ENCODE results near the gene HDAC9.

HDAC9 gene

GRCh38 chr7:18821554-18821953 lies 326.0 kb downstream of the HDAC9 start:
- Histone ChIP-seq H3K4me1 (ENCODE audit: control insufficient read depth, insufficient read depth, low read length) (no peaks in the 10 kb centered on the region), H3K4me3 (ENCODE audit: insufficient read depth, low read depth, low read length) (no peak overlapping the region), H3K36me3 (ENCODE audit: control insufficient read depth, insufficient read depth, low read length) (no peaks in the 10 kb centered on the region), H3K27ac (ENCODE audit: insufficient read depth, low read depth, low read length, poor library complexity, severe bottlenecking) (no peak overlapping the region), H3K9me3 (ENCODE audit: control insufficient read depth, low read length) (no peaks in the 10 kb centered on the region), H3K27me3 (ENCODE audit: control insufficient read depth, insufficient read depth, low read length, poor library complexity, severe bottlenecking) (no peaks in the 10 kb centered on the region)

GRCh38 chr7:18824157-18824556 lies 328.6 kb downstream of the HDAC9 start:
- 93 to 94% methylated on average over 2 of the region's 2 CpGs for WGBS, 2 experiments
- Histone ChIP-seq H3K36me3 (ENCODE audit: control insufficient read depth, insufficient read depth, low read length) (no peaks in the 10 kb centered on the region), H3K4me3 (ENCODE audit: insufficient read depth, low read depth, low read length) (no peak overlapping the region), H3K9me3 (ENCODE audit: control insufficient read depth, low read length) (no peaks in the 10 kb centered on the region), H3K27ac (ENCODE audit: insufficient read depth, low read depth, low read length, poor library complexity, severe bottlenecking) (no peak overlapping the region), H3K27me3 (ENCODE audit: control insufficient read depth, insufficient read depth, low read length, poor library complexity, severe bottlenecking) (no peaks in the 10 kb centered on the region), H3K4me1 (ENCODE audit: control insufficient read depth, insufficient read depth, low read length) (peaks cover 3% of the 10 kb centered on the region)

- H3K27me3 ChIP-seq (ENCODE audit: control insufficient read depth, insufficient read depth, low read length, poor library complexity, severe bottlenecking): no peaks in the 10 kb centered on the region
- 97 to 98% methylated on average over 6 of the region's 6 CpGs for WGBS, 2 experiments
- H3K9me3 ChIP-seq (ENCODE audit: control insufficient read depth, low read length): no peaks in the 10 kb centered on the region
- H3K4me1 ChIP-seq (ENCODE audit: control insufficient read depth, insufficient read depth, low read length): peaks cover 6% of the 10 kb centered on the region
- H3K36me3 ChIP-seq (ENCODE audit: control insufficient read depth, insufficient read depth, low read length): no peaks in the 10 kb centered on the region
- H3K27ac ChIP-seq (ENCODE audit: insufficient read depth, low read depth, low read length, poor library complexity, severe bottlenecking): no peak overlapping the region
- no peak overlapping the region for H3K4me3 ChIP-seq (ENCODE audit: insufficient read depth, low read depth, low read length)
Observed at GRCh38 chr7:18828260-18828993, 332.9 kb downstream of the HDAC9 start.

- no peak overlapping the region for H3K4me3 ChIP-seq (ENCODE audit: insufficient read depth, low read depth, low read length)
- H3K27ac ChIP-seq (ENCODE audit: insufficient read depth, low read depth, low read length, poor library complexity, severe bottlenecking): no peak overlapping the region
- no peaks in the 10 kb centered on the region for H3K36me3 ChIP-seq (ENCODE audit: control insufficient read depth, insufficient read depth, low read length)
- peaks cover 6% of the 10 kb centered on the region for H3K4me1 ChIP-seq (ENCODE audit: control insufficient read depth, insufficient read depth, low read length)
- no peaks in the 10 kb centered on the region for H3K27me3 ChIP-seq (ENCODE audit: control insufficient read depth, insufficient read depth, low read length, poor library complexity, severe bottlenecking)
- 93 to 94% methylated on average over 9 to 11 of the region's 11 CpGs for WGBS, 2 experiments
- H3K9me3 ChIP-seq (ENCODE audit: control insufficient read depth, low read length): no peaks in the 10 kb centered on the region
Observed at GRCh38 chr7:18828994-18829857, 333.7 kb downstream of the HDAC9 start.

- no peak overlapping the region for H3K4me3 ChIP-seq (ENCODE audit: insufficient read depth, low read depth, low read length)
- H3K27ac ChIP-seq (ENCODE audit: insufficient read depth, low read depth, low read length, poor library complexity, severe bottlenecking): no peak overlapping the region
- H3K4me1 ChIP-seq (ENCODE audit: control insufficient read depth, insufficient read depth, low read length): peaks cover 6% of the 10 kb centered on the region
- 93 to 96% methylated on average over 3 of the region's 3 CpGs for WGBS, 2 experiments
- H3K9me3 ChIP-seq (ENCODE audit: control insufficient read depth, low read length): no peaks in the 10 kb centered on the region
- no peaks in the 10 kb centered on the region for H3K27me3 ChIP-seq (ENCODE audit: control insufficient read depth, insufficient read depth, low read length, poor library complexity, severe bottlenecking)
- no peaks in the 10 kb centered on the region for H3K36me3 ChIP-seq (ENCODE audit: control insufficient read depth, insufficient read depth, low read length)
Observed at GRCh38 chr7:18829858-18830285, 334.3 kb downstream of the HDAC9 start.

GRCh38 chr7:18831419-18831818 lies 335.9 kb downstream of the HDAC9 start:
- WGBS, 2 experiments: 83% methylated on average over 3 to 4 of the region's 4 CpGs
- no peak overlapping the region for H3K4me3 ChIP-seq (ENCODE audit: insufficient read depth, low read depth, low read length)
- no peaks in the 10 kb centered on the region for H3K36me3 ChIP-seq (ENCODE audit: control insufficient read depth, insufficient read depth, low read length)
- H3K27me3 ChIP-seq (ENCODE audit: control insufficient read depth, insufficient read depth, low read length, poor library complexity, severe bottlenecking): no peaks in the 10 kb centered on the region
- peaks cover 6% of the 10 kb centered on the region for H3K4me1 ChIP-seq (ENCODE audit: control insufficient read depth, insufficient read depth, low read length)
- H3K9me3 ChIP-seq (ENCODE audit: control insufficient read depth, low read length): no peaks in the 10 kb centered on the region
- no peak overlapping the region for H3K27ac ChIP-seq (ENCODE audit: insufficient read depth, low read depth, low read length, poor library complexity, severe bottlenecking)

- H3K9me3 ChIP-seq (ENCODE audit: control insufficient read depth, low read length): no peaks in the 10 kb centered on the region
- H3K27ac ChIP-seq (ENCODE audit: insufficient read depth, low read depth, low read length, poor library complexity, severe bottlenecking): no peak overlapping the region
- H3K4me3 ChIP-seq (ENCODE audit: insufficient read depth, low read depth, low read length): no peak overlapping the region
- 88 to 89% methylated on average over 1 to 2 of the region's 2 CpGs for WGBS, 2 experiments
- H3K36me3 ChIP-seq (ENCODE audit: control insufficient read depth, insufficient read depth, low read length): no peaks in the 10 kb centered on the region
- H3K4me1 ChIP-seq (ENCODE audit: control insufficient read depth, insufficient read depth, low read length): peaks cover 6% of the 10 kb centered on the region
- H3K27me3 ChIP-seq (ENCODE audit: control insufficient read depth, insufficient read depth, low read length, poor library complexity, severe bottlenecking): no peaks in the 10 kb centered on the region
Observed at GRCh38 chr7:18831943-18832342, 336.4 kb downstream of the HDAC9 start.

- H3K27me3 ChIP-seq (ENCODE audit: control insufficient read depth, insufficient read depth, low read length, poor library complexity, severe bottlenecking): no peaks in the 10 kb centered on the region
- H3K4me3 ChIP-seq (ENCODE audit: insufficient read depth, low read depth, low read length): no peak overlapping the region
- H3K27ac ChIP-seq (ENCODE audit: insufficient read depth, low read depth, low read length, poor library complexity, severe bottlenecking): no peak overlapping the region
- no peaks in the 10 kb centered on the region for H3K9me3 ChIP-seq (ENCODE audit: control insufficient read depth, low read length)
- 96 to 97% methylated on average over 8 of the region's 8 CpGs for WGBS, 2 experiments
- no peaks in the 10 kb centered on the region for H3K36me3 ChIP-seq (ENCODE audit: control insufficient read depth, insufficient read depth, low read length)
- no peaks in the 10 kb centered on the region for H3K4me1 ChIP-seq (ENCODE audit: control insufficient read depth, insufficient read depth, low read length)
Observed at GRCh38 chr7:18834577-18834976, 339.0 kb downstream of the HDAC9 start.

GRCh38 chr7:18835001-18835690 lies 339.6 kb downstream of the HDAC9 start:
- H3K4me1 ChIP-seq (ENCODE audit: control insufficient read depth, insufficient read depth, low read length): no peaks in the 10 kb centered on the region
- WGBS, 2 experiments: 92 to 97% methylated on average over 7 of the region's 7 CpGs
- no peaks in the 10 kb centered on the region for H3K27me3 ChIP-seq (ENCODE audit: control insufficient read depth, insufficient read depth, low read length, poor library complexity, severe bottlenecking)
- H3K36me3 ChIP-seq (ENCODE audit: control insufficient read depth, insufficient read depth, low read length): no peaks in the 10 kb centered on the region
- H3K27ac ChIP-seq (ENCODE audit: insufficient read depth, low read depth, low read length, poor library complexity, severe bottlenecking): no peak overlapping the region
- no peaks in the 10 kb centered on the region for H3K9me3 ChIP-seq (ENCODE audit: control insufficient read depth, low read length)
- no peak overlapping the region for H3K4me3 ChIP-seq (ENCODE audit: insufficient read depth, low read depth, low read length)

GRCh38 chr7:18843979-18844378 lies 348.4 kb downstream of the HDAC9 start:
- 94 to 100% methylated on average over 1 to 3 of the region's 3 CpGs for WGBS, 2 experiments

More at GRCh38 chr7:18843979-18844378, 348.4 kb downstream of the HDAC9 start:
- H3K27ac ChIP-seq (ENCODE audit: insufficient read depth, low read depth, low read length, poor library complexity, severe bottlenecking): no peak overlapping the region
- H3K27me3 ChIP-seq (ENCODE audit: control insufficient read depth, insufficient read depth, low read length, poor library complexity, severe bottlenecking): no peaks in the 10 kb centered on the region
- no peaks in the 10 kb centered on the region for H3K9me3 ChIP-seq (ENCODE audit: control insufficient read depth, low read length)
- H3K36me3 ChIP-seq (ENCODE audit: control insufficient read depth, insufficient read depth, low read length): no peaks in the 10 kb centered on the region
- H3K4me1 ChIP-seq (ENCODE audit: control insufficient read depth, insufficient read depth, low read length): no peaks in the 10 kb centered on the region
- no peak overlapping the region for H3K4me3 ChIP-seq (ENCODE audit: insufficient read depth, low read depth, low read length)

Measured in ectodermal cell (in vitro differentiated cells).